Measurements from ENCODE around the gene SRD5A3. TPM values are rescaled to one million over a fixed set of nuclear protein-coding genes. Genes with fewer than 3 reads are reported as not detected.
"Not testable (repeated sequence)": the region's sequence is repeated elsewhere in the genome, so short reads cannot be mapped to it uniquely, and the experiment has no call there.

The SRD5A3 gene
- total RNA-seq, 1 donor from 2014 or later: 9.2 TPM

- no peak for DNase-seq
Measured at GRCh38 chr4:55346851-55347255, 811 bp downstream of the SRD5A3 start.

GRCh38 chr4:55347610-55348228 lies 1.7 kb downstream of the SRD5A3 start:
- no peak for DNase-seq

GRCh38 chr4:55348466-55348865 lies 2.4 kb downstream of the SRD5A3 start:
- DNase-seq: no peak

GRCh38 chr4:55350870-55351269 lies 4.8 kb downstream of the SRD5A3 start:
- not testable (repeated sequence) for DNase-seq

GRCh38 chr4:55351824-55352223 lies 5.8 kb downstream of the SRD5A3 start:
- no peak for DNase-seq

- DNase-seq: no peak
Measured at GRCh38 chr4:55352726-55353125, 6.7 kb downstream of the SRD5A3 start.

- not testable (repeated sequence) for DNase-seq
Measured at GRCh38 chr4:55353228-55353747, 7.2 kb downstream of the SRD5A3 start.

GRCh38 chr4:55354648-55355047 lies 8.6 kb downstream of the SRD5A3 start:
- DNase-seq: no peak

- DNase-seq: no peak
Measured at GRCh38 chr4:55355555-55355954, 9.5 kb downstream of the SRD5A3 start.

GRCh38 chr4:55356991-55357461 lies 11.0 kb downstream of the SRD5A3 start:
- no peak for DNase-seq

- DNase-seq: no peak
Measured at GRCh38 chr4:55358246-55358645, 12.2 kb downstream of the SRD5A3 start.

- peak; percentile 73 for DNase-seq
Measured at GRCh38 chr4:55358668-55359067, 12.6 kb downstream of the SRD5A3 start.

- no peak for DNase-seq
Measured at GRCh38 chr4:55359397-55359916, 13.4 kb downstream of the SRD5A3 start.

GRCh38 chr4:55362938-55363337 lies 16.9 kb downstream of the SRD5A3 start:
- DNase-seq: not testable (repeated sequence)

GRCh38 chr4:55363691-55364351 lies 17.8 kb downstream of the SRD5A3 start:
- no peak for DNase-seq

- DNase-seq: peak; percentile 83
Measured at GRCh38 chr4:55364691-55365344, 18.8 kb downstream of the SRD5A3 start.

GRCh38 chr4:55365345-55365728 lies 19.3 kb downstream of the SRD5A3 start:
- no peak for DNase-seq

GRCh38 chr4:55366621-55367020 lies 20.6 kb downstream of the SRD5A3 start:
- DNase-seq: no peak

- no peak for DNase-seq
Measured at GRCh38 chr4:55367084-55367722, 21.2 kb downstream of the SRD5A3 start.

GRCh38 chr4:55369968-55370367 lies 23.9 kb downstream of the SRD5A3 start:
- DNase-seq: no peak

- no peak for DNase-seq
Measured at GRCh38 chr4:55372259-55372658, 26.2 kb downstream of the SRD5A3 start.

- DNase-seq: no peak
Measured at GRCh38 chr4:55373461-55373860, 27.4 kb downstream of the SRD5A3 start.

- no peak for DNase-seq
Measured at GRCh38 chr4:55376698-55377097, 30.7 kb downstream of the SRD5A3 start.

All from dermis blood vessel endothelial cell (primary cell).